BLaER1 treated with 17β-estradiol and CSF1 and Interleukin-3, amounts not matched to agents 10 nM and 100 nM (cell line): Measurements from ENCODE around the gene GFAP.

Source experiments
- H3K27ac ChIP-seq, 11 experiments: shearing (Covaris generic); formaldehyde crosslinking; 2 replicates each; pipeline ENCODE4 v1.8.1; 2022
- H3K27me3 ChIP-seq, 11 experiments: shearing (Covaris generic); formaldehyde crosslinking; 2 replicates each; pipeline ENCODE4 v1.8.1; 2022
- H3K36me3 ChIP-seq, 11 experiments: shearing (Covaris generic); formaldehyde crosslinking; 2 replicates each; pipeline ENCODE4 v1.8.1; 2022
- H3K4me1 ChIP-seq, 10 experiments: shearing (Covaris generic); formaldehyde crosslinking; 2 replicates each; pipeline ENCODE4 v1.8.1; 2022
- H3K4me2 ChIP-seq, 11 experiments: shearing (Covaris generic); formaldehyde crosslinking; 2 replicates each; pipeline ENCODE4 v1.8.1; 2022
- H3K4me3 ChIP-seq, 10 experiments: shearing (Covaris generic); formaldehyde crosslinking; 2 replicates each; pipeline ENCODE4 v1.8.1; 2022
- H3K9ac ChIP-seq, 11 experiments: shearing (Covaris generic); formaldehyde crosslinking; 2 replicates each; pipeline ENCODE4 v1.8.1; 2022
- H3K9me3 ChIP-seq, 11 experiments: shearing (Covaris generic); formaldehyde crosslinking; replicated peaks in 1 of 11; 2 replicates each; pipeline ENCODE4 v1.8.1; 2022
- H4K20me1 ChIP-seq, 11 experiments: shearing (Covaris generic); formaldehyde crosslinking; 2 replicates each; pipeline ENCODE4 v1.8.1; 2022
- Cebpa-rat ChIP-seq, 11 experiments: shearing (Covaris generic); IDR thresholded peaks; 2 replicates each; pipeline ENCODE4 v1.8.1; 2022

GFAP gene

DNA sequence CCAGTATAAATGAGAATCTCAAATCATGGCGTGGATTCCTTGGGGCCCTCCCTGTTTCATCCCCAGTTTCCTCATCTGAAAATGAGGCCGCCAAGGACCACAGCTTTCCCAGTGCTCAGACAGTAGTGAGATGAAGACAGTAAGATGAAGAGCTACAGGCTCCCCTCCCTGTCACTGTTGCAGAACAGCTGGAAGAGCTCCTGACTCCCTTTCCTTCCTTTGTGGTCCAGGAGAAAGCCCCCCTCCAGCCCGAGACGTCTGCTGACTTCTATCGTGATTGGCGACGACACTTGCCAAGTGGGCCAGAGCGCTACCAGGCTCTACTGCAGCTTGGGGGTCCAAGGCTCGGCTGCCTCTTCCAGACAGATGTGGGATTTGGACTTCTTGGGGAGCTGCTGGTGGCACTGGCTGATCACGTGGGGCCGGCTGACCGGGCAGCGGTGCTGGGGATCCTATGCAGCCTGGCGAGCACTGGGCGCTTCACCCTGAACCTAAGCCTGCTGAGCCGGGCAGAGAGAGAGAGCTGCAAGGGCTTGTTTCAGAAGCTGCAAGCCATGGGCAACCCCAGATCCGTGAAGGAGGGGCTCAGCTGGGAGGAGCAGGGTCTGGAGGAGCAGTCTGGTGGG, 13.1 kb downstream of the GFAP start:
- peaks cover 28 to 61% (median 44%) of the 10 kb centered on the region in 10 experiments for H3K4me1 ChIP-seq

DNA sequence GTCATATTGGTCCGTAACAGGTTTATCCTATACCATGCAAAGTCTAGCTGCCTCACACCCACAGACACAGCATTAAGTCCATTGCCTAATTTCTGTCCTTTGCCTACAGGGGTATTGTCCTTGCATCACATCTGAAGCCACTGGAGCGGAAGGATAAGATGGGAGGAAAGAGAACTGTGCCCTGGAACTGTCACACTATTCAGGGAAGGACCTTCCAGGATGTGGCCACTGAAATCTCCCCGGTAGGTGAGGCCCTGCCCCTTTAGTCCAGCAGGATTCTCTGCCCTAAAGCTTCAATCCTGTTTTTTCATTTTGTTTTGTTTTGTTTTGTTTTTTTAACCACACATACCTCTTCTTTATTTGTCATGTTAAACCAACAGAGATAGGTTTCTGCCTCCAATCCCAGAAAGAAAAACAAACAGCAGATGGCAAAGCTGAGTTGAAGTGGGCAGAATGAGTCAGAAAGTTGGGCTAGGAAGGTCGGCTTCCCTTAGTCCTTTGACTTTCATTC, 13.8 kb downstream of the GFAP start:
- H3K27ac ChIP-seq: no peak overlapping the region
- H4K20me1 ChIP-seq: peaks cover 13 to 23% (median 20%) of the 10 kb centered on the region in 11 experiments; a peak in 18 of 22 replicates
- no peaks in the 10 kb centered on the region for H3K9me3 ChIP-seq
- no peak for TF ChIP-seq Cebpa-rat (IDR thresholded peaks at IDR 0.05)
- peak overlapping the region in 2 of 11 experiments; percentile 3 to 98; a peak in 2 of 22 replicates for H3K4me2 ChIP-seq
- peaks cover 0 to 40% (median 31%) of the 10 kb centered on the region in 11 experiments; a peak in 17 of 22 replicates for H3K27me3 ChIP-seq
- H3K4me3 ChIP-seq: no peak overlapping the region
- no peak overlapping the region for H3K9ac ChIP-seq
- H3K36me3 ChIP-seq: peaks cover 0 to 16% (median 10%) of the 10 kb centered on the region in 11 experiments; a peak in 15 of 22 replicates
- peaks cover 29 to 58% (median 41%) of the 10 kb centered on the region in 10 experiments for H3K4me1 ChIP-seq

More for the DNA sequence above, 13.1 kb downstream of the GFAP start:
- TF ChIP-seq Cebpa-rat (IDR thresholded peaks at IDR 0.05): no peak
- no peak overlapping the region for H3K4me3 ChIP-seq
- H3K9ac ChIP-seq: no peak overlapping the region
- peaks cover 0 to 40% (median 31%) of the 10 kb centered on the region in 11 experiments; a peak in 17 of 22 replicates for H3K27me3 ChIP-seq
- no peak overlapping the region for H3K4me2 ChIP-seq
- H4K20me1 ChIP-seq: peaks cover 7 to 15% (median 13%) of the 10 kb centered on the region in 11 experiments; a peak in 17 of 22 replicates
- H3K9me3 ChIP-seq: no peaks in the 10 kb centered on the region
- H3K36me3 ChIP-seq: peaks cover 0 to 9% (median 2%) of the 10 kb centered on the region in 11 experiments; a peak in 7 of 22 replicates
- H3K27ac ChIP-seq: no peak overlapping the region

DNA sequence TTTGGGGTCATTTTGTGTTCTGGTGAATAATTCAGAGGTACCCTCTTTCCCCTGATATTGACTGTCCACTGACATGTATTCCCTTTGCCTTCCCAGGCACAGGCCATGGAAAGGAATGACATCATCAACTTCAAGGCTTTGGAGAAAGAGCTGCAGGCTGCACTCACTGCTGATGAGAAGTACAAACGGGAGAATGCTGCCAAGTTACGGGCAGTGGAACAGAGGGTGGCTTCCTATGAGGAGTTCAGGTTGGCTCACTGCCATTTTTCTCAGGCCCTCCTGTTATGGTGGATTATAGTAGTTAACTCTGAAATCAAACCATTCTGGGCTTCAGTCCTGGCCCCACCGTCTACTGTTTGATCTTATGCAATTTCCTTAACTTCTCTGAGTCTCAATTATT, 14.4 kb downstream of the GFAP start:
- H3K27me3 ChIP-seq: peaks cover 0 to 40% (median 31%) of the 10 kb centered on the region in 11 experiments; a peak in 17 of 22 replicates
- TF ChIP-seq Cebpa-rat (IDR thresholded peaks at IDR 0.05): no peak
- no peak overlapping the region for H3K27ac ChIP-seq
- H4K20me1 ChIP-seq: peaks cover 19 to 29% (median 26%) of the 10 kb centered on the region in 11 experiments; a peak in 19 of 22 replicates
- peaks cover 29 to 52% (median 37%) of the 10 kb centered on the region in 10 experiments for H3K4me1 ChIP-seq
- peak overlapping the region in 4 of 11 experiments; percentile 26 to 98 (median 96); a peak in 5 of 22 replicates for H3K4me2 ChIP-seq
- no peaks in the 10 kb centered on the region for H3K9me3 ChIP-seq
- H3K9ac ChIP-seq: no peak overlapping the region
- H3K4me3 ChIP-seq: no peak overlapping the region
- H3K36me3 ChIP-seq: peaks cover 4 to 22% (median 15%) of the 10 kb centered on the region in 11 experiments; a peak in 18 of 22 replicates

DNA sequence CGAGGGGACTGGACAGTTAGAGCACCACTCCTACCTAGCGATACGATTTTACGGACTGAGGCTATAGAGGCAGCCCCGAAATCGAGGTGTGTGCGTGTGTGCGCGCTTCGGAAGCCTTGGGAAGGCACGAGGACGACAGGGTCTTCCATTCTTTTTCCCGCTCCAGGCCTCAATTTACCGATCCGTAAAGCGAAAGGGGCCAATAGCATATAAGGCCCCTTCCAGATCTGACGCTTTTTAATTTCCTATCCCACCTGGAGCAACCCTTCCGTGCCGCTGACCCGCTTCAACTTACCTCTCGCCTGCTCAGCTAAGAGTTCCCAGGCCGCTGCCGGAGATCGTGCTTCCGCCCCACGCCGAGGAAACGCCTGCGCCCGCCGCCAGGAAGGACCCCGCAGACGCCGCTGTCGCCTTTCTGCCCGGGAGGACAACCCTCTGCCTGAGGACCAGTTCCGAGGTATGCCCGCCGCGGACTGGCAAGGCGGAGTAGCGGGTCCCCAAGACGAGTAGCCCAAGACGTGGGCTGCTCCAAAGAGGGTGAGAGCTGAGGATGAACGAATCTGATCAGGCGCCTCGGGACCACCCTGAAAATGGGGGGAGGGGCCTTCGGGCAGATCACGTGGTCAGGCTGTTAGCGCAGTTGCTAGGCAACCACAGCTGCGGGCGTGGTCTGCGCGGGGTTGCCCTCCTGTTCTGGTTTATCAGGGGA, 16.1 kb downstream of the GFAP start, which contains the start of gene EFTUD2:
Gene EFTUD2, minus strand, starts transcription at position 372 of the 709 bp plus-strand sequence. CDS start 4,924 bp downstream, outside the sequence.
- peaks cover 18 to 39% (median 32%) of the 10 kb centered on the region in 11 experiments for H3K36me3 ChIP-seq
- peak within 1 kb of the TSS; percentile 94 to 99 (median 98) for H3K27ac ChIP-seq
- peaks cover 0 to 40% (median 31%) of the 10 kb centered on the region in 11 experiments; a peak in 17 of 22 replicates for H3K27me3 ChIP-seq
- no peaks in the 10 kb centered on the region for H3K9me3 ChIP-seq
- peak within 1 kb of the TSS; percentile 67 to 97 (median 85) for H3K4me3 ChIP-seq
- peak within 1 kb of the TSS; percentile 80 to 99 (median 97) for H3K4me2 ChIP-seq
- peaks cover 21 to 39% (median 25%) of the 10 kb centered on the region in 10 experiments for H3K4me1 ChIP-seq
- H3K9ac ChIP-seq: peak within 1 kb of the TSS; percentile 89 to 98 (median 95)
- no peak for TF ChIP-seq Cebpa-rat (IDR thresholded peaks at IDR 0.05)
- H4K20me1 ChIP-seq: peaks cover 33 to 45% (median 42%) of the 10 kb centered on the region in 11 experiments; a peak in 20 of 22 replicates

DNA sequence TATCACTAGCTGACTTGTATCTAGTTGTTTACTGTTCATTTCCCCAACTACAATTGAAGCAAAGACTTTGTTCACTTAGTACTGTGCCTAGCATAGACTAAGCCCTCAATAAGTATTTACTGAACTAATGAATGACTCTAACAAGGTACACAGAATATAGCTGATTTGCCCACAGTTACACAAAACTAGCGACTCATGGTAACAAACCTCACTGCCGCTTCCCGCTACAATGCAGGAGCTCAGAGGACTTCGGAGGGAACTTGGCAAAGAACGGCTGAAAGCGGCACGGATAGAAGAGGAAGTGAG, 16.6 kb downstream of the GFAP start:
- peaks cover 33 to 51% (median 47%) of the 10 kb centered on the region in 11 experiments; a peak in 20 of 22 replicates for H4K20me1 ChIP-seq

DNA sequence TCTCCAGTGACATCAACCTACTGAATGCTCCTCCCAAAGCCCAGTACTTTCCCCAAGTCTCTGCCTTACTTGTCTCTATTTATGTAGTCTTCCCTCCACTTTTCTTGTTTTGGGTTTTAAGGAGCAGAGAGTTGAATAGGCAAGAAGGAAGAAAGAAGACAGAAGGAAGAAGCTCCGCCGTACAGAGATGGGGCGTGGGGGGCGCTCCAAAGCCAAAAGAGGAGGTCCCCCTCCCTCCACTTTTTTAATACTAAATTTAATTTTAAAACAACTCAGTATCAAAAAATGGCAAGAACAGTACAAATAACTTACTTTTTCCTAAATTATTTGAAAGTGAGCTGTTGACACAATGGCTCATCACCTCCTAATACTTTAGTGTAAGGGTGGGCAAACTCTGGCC, 20.7 kb downstream of the GFAP start:
- Histone ChIP-seq H3K36me3 (peaks cover 61 to 85% (median 77%) of the 10 kb centered on the region in 11 experiments), H3K4me3 (no peak overlapping the region), H3K4me2 (no peak overlapping the region), H3K27me3 (no peaks in the 10 kb centered on the region), H3K9ac (no peak overlapping the region), H3K4me1 (peaks cover 13 to 25% (median 16%) of the 10 kb centered on the region in 10 experiments), H3K27ac (no peak overlapping the region), H3K9me3 (no peaks in the 10 kb centered on the region), H4K20me1 (peaks cover 71 to 89% (median 85%) of the 10 kb centered on the region in 11 experiments; a peak in 21 of 22 replicates)
- no peak for TF ChIP-seq Cebpa-rat (IDR thresholded peaks at IDR 0.05)

More for the DNA sequence above, 16.6 kb downstream of the GFAP start:
- H3K4me2 ChIP-seq: peak overlapping the region; percentile 80 to 99 (median 97)
- H3K9ac ChIP-seq: peak overlapping the region; percentile 89 to 98 (median 95)
- no peak for TF ChIP-seq Cebpa-rat (IDR thresholded peaks at IDR 0.05)
- H3K27ac ChIP-seq: peak overlapping the region; percentile 94 to 99 (median 98)
- H3K4me1 ChIP-seq: peaks cover 21 to 39% (median 25%) of the 10 kb centered on the region in 10 experiments
- H3K27me3 ChIP-seq: peaks cover 0 to 38% (median 31%) of the 10 kb centered on the region in 11 experiments; a peak in 17 of 22 replicates
- no peaks in the 10 kb centered on the region for H3K9me3 ChIP-seq
- H3K4me3 ChIP-seq: peak overlapping the region; percentile 67 to 97 (median 85)
- peaks cover 23 to 44% (median 37%) of the 10 kb centered on the region in 11 experiments for H3K36me3 ChIP-seq

DNA sequence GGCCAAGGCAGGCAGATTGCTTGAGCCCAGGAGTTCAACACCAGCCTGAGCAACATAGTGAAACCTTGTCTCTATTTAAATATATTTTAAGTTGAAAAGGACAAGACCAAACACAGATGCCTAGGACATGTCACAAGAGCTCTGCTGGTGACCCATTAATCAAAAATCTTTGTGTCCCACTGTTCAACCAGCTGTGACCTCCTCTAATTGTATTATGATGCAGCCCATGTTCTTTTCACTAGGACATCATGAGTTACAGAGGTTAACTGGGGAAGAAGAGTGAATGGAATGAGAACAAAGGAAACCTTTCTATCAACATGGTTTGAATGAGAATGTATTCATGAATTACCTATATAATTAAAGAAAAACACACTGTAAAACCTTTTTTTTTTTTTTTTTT, 23.1 kb downstream of the GFAP start:
- H3K4me1 ChIP-seq: peaks cover 18 to 37% (median 25%) of the 10 kb centered on the region in 10 experiments
- H3K27ac ChIP-seq: no peak overlapping the region
- no peaks in the 10 kb centered on the region for H3K9me3 ChIP-seq
- no peak overlapping the region for H3K4me3 ChIP-seq
- H3K27me3 ChIP-seq: no peaks in the 10 kb centered on the region
- no peak overlapping the region for H3K4me2 ChIP-seq
- peaks cover 87 to 98% (median 97%) of the 10 kb centered on the region in 11 experiments for H4K20me1 ChIP-seq
- H3K9ac ChIP-seq: no peak overlapping the region
- peaks cover 68 to 100% (median 93%) of the 10 kb centered on the region in 11 experiments for H3K36me3 ChIP-seq
- no peak for TF ChIP-seq Cebpa-rat (IDR thresholded peaks at IDR 0.05)

DNA sequence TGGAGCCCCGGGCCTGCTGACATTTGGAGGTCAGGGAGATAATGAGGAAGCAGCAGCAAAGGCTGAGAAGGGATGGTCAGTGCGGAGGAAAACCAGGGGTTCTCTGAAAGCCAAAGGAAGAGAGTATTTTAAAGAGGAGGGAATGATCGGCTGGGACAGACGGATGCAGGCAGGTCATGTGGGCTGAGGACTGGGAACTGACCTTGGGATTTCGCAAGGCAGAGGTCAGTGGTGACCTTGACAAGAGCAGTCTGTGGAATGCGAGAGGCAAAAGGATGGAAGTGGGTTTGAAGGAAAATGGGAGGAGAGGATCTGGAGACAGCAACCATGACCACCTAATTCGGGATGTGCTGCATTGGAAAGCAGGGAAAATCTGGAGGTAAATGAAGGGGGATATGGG, 26.3 kb downstream of the GFAP start:
- peak overlapping the region; percentile 15 to 77 (median 53); a peak in 20 of 22 replicates for H3K4me2 ChIP-seq
- H3K9ac ChIP-seq: peak overlapping the region in 2 of 11 experiments; percentile 17 to 31; a peak in 2 of 22 replicates
- no peak overlapping the region for H3K4me3 ChIP-seq
- H3K36me3 ChIP-seq: peaks cover 80 to 100% (median 94%) of the 10 kb centered on the region in 11 experiments
- no peaks in the 10 kb centered on the region for H3K9me3 ChIP-seq
- H3K27ac ChIP-seq: peak overlapping the region in 3 of 11 experiments; percentile 14 to 34 (median 20); a peak in 3 of 22 replicates
- no peaks in the 10 kb centered on the region for H3K27me3 ChIP-seq
- TF ChIP-seq Cebpa-rat (IDR thresholded peaks at IDR 0.05): no peak
- peaks cover 71 to 92% (median 82%) of the 10 kb centered on the region in 11 experiments for H4K20me1 ChIP-seq
- H3K4me1 ChIP-seq: peaks cover 17 to 34% (median 25%) of the 10 kb centered on the region in 10 experiments
